Breast epithelium (tissue), 4 donors: ENCODE results near the gene WT1. TPM values are rescaled to one million over a fixed set of nuclear protein-coding genes. Genes with fewer than 3 reads are reported as not detected.

Experiments
- DNase-seq, 2 donors: peaks; one replicate each; pipeline ENCODE4 v3.0.0-alpha.2; 2019; ENCODE audit warnings: low spot score in 2 of 2
- H3K27ac ChIP-seq, 2 donors: fragments of 200-600 bp; sonication (generic) in 1 of 2; one replicate each; pipeline ENCODE4 v1.5.1; 2016 to 2019; ENCODE audit warnings: mild to moderate bottlenecking in 1 of 2
- H3K27me3 ChIP-seq, 2 donors: fragments of 200-600 bp; sonication (generic) in 1 of 2; one replicate each; pipeline versions ENCODE4 v1.5.1 to v1.6.0; 2017 to 2019; ENCODE audit warnings: control low read depth in 1 of 2, mild to moderate bottlenecking in 1 of 2
- H3K36me3 ChIP-seq: fragments of 200-600 bp; one replicate; pipeline ENCODE4 v1.5.1; 2019
- H3K4me1 ChIP-seq, 2 donors: fragments of 200-600 bp; sonication (generic); one replicate each; pipeline ENCODE4 v1.5.1; 2016 to 2019; ENCODE audit warnings: control low read depth in 1 of 2
- H3K4me3 ChIP-seq, 3 donors: fragments of 200-600 bp; sonication (generic); 1 replicate in 2 of 3; 2 replicates in 1 of 3; pipeline ENCODE4 v1.5.1; 2016 to 2019; ENCODE audit warnings: mild to moderate bottlenecking in 3 of 3, moderate library complexity in 2 of 3
- H3K9me3 ChIP-seq, 2 donors: fragments of 200-600 bp; sonication (generic) in 1 of 2; one replicate each; pipeline ENCODE4 v1.5.1; 2016 to 2019; ENCODE audit warnings: control low read depth in 1 of 2
- POLR2A ChIP-seq: fragments of 450-650 bp; IDR thresholded peaks from one replicate; pipeline ENCODE4 v1.6.1; 2016; ENCODE audit warnings: antibody characterized with exemption, mild to moderate bottlenecking, moderate library complexity
- POLR2AphosphoS5 ChIP-seq, 3 donors: sonication (generic); formaldehyde crosslinking; IDR thresholded peaks; one replicate each; pipeline ENCODE4 v1.6.1; 2017; ENCODE audit warnings: antibody characterized with exemption in 3 of 3
- intact Hi-C: fragments of 100-400 bp; cut with DNase I; formaldehyde crosslinking; loops from one replicate; pipeline ENCODE4 v1.15.1; 2023; ENCODE audit warnings: low total_unique reads
- total RNA-seq, 3 donors: library from RNA; depleted of rRNA; stranded (reverse); fragments of >200 nt; gene quantifications; one replicate each; pipeline ENCODE4 v1.1.0, GENCODE V29; 2016
- TF ChIP-seq, protein P1 (sequence below), 3 donors: fragments of 450-650 bp; IDR thresholded peaks; one replicate each; pipeline ENCODE4 v1.5.1; 2016 to 2017; ENCODE audit warnings: antibody characterized with exemption in 3 of 3, mild to moderate bottlenecking in 3 of 3, moderate library complexity in 3 of 3

WT1 gene
- total RNA-seq, 3 donors from 2014 or later: 0.66 to 11.6 TPM; not detected in 1

DNA sequence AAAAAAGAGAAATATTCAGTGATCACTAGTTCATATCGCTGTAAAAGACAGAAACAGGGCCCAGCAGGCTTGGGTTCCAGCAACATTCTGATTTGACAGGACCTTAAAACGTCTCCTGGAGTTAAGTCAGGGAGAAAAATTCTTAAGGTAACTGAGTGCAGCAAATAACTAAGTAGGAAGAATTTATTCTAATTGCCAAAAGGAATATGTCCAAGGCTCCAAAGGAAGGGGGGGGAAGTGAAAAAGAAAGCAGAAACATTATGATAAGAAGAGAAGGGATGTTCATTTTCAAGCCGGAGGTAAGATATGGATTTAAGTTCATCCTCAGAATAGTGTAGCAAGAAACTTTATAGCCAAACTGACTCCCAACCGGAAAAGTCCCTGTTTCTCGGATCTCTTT, 90.4 kb downstream of the WT1 start:
- H3K4me3 ChIP-seq: no peak overlapping the region
- no peak for DNase-seq
- no peak overlapping the region for H3K27ac ChIP-seq
- TF ChIP-seq POLR2AphosphoS5 (IDR thresholded peaks at IDR 0.05) (no peak), POLR2A (no peak)
- TF ChIP-seq, protein P1, sequence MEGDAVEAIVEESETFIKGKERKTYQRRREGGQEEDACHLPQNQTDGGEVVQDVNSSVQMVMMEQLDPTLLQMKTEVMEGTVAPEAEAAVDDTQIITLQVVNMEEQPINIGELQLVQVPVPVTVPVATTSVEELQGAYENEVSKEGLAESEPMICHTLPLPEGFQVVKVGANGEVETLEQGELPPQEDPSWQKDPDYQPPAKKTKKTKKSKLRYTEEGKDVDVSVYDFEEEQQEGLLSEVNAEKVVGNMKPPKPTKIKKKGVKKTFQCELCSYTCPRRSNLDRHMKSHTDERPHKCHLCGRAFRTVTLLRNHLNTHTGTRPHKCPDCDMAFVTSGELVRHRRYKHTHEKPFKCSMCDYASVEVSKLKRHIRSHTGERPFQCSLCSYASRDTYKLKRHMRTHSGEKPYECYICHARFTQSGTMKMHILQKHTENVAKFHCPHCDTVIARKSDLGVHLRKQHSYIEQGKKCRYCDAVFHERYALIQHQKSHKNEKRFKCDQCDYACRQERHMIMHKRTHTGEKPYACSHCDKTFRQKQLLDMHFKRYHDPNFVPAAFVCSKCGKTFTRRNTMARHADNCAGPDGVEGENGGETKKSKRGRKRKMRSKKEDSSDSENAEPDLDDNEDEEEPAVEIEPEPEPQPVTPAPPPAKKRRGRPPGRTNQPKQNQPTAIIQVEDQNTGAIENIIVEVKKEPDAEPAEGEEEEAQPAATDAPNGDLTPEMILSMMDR (IDR thresholded peaks at IDR 0.05): no peak
- intact Hi-C loops: no loop called here
- no peaks in the 10 kb centered on the region for H3K9me3 ChIP-seq
- H3K36me3 ChIP-seq: no peaks in the 10 kb centered on the region
- peaks cover 0 to 4% of the 10 kb centered on the region in 2 donors for H3K27me3 ChIP-seq
- no peaks in the 10 kb centered on the region for H3K4me1 ChIP-seq

DNA sequence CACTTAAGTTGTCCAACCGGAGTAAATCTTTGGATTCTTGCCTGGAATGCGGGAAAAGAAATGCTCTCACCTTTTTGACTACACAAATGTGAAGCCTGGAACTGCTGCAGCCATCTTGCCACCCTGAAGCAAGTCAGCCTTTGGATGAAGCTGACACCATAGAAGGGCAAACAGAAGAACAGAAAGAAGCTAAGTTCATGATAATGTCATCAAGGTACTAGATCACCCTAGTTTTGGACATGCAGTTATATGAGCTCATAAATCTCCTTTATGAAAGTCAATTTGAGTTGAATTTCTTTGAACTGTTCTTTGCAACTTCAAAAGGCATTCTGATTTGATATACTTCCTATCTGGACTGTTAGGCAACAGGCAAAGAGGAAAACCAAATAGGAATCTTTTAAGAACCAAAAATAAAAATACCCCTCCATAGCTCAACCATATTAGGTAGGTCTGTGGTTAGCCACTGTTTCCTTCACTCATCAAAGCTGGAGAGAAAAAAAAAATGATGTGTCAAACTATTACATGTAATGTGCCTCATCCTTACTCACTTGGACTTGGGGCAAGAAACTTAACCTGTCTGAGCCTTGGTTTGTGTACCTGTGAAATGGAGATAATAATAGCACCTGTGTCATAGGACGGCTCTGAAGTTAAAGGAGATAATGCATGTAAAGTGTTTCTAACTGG, 91.9 kb downstream of the WT1 start:
- no peak overlapping the region for H3K4me3 ChIP-seq

DNA sequence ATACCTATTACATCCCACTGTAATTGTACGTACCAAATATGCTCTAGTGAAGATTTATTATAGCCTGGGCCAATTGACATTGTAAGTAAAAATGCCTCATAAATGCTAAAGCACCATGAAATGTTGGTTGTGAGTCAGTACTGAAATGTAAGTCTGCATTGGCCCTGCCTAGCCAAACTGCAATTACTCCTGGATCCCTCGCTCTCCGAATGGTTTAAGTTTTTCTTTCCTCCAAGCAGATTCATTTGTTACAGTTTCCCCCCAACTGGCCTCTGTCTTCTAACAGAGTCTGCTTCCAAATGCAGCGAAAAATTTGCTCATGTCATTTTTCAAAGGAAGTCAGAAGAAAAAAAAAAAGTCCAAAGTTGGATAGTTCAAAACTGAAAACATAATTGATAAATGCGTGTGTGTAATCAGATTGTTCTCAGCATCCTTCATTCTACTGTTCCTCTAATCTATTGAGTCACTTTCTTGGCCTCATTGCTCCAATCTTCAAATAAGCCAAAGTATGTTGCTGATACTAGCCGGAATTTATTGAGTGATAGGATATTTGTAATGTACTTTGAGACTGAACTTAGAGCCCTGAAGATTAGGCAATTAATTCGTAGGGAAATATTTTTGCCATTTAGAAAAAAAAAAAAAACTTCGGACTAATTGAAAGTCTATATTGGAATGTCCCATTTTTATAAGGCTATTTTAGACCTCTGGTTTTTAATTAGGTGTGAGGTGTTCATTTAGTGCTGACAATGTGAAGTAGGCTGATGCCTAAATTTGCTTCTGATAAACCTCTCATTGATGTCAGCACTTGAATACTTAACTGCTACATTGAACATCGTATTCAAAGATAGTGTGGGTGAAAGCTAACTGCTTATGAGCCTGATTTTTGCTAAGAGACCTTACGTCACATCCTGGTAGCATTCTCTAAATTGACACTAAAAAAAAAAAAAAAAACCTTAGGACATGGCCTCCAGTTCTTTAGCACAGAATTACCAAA, 93.4 kb downstream of the WT1 start:
- TF ChIP-seq, protein P1 (IDR thresholded peaks at IDR 0.05): no peak
- TF ChIP-seq POLR2A: no peak
- TF ChIP-seq POLR2AphosphoS5 (IDR thresholded peaks at IDR 0.05): no peak
- Histone ChIP-seq H3K4me1 (no peaks in the 10 kb centered on the region), H3K36me3 (no peaks in the 10 kb centered on the region), H3K9me3 (no peaks in the 10 kb centered on the region), H3K27me3 (peaks cover 0 to 4% of the 10 kb centered on the region in 2 donors), H3K4me3 (no peak overlapping the region), H3K27ac (no peak overlapping the region)
- DNase-seq: no peak
- intact Hi-C loops: no loop called here

More for the DNA sequence above, 91.9 kb downstream of the WT1 start:
- Histone ChIP-seq H3K4me1 (no peaks in the 10 kb centered on the region), H3K27me3 (peaks cover 0 to 4% of the 10 kb centered on the region in 2 donors), H3K9me3 (no peaks in the 10 kb centered on the region), H3K27ac (no peak overlapping the region), H3K36me3 (no peaks in the 10 kb centered on the region)
- intact Hi-C loops: no loop called here
- DNase-seq: no peak
- TF ChIP-seq POLR2AphosphoS5 (IDR thresholded peaks at IDR 0.05) (no peak), POLR2A (no peak)
- TF ChIP-seq, protein P1 (IDR thresholded peaks at IDR 0.05): no peak

DNA sequence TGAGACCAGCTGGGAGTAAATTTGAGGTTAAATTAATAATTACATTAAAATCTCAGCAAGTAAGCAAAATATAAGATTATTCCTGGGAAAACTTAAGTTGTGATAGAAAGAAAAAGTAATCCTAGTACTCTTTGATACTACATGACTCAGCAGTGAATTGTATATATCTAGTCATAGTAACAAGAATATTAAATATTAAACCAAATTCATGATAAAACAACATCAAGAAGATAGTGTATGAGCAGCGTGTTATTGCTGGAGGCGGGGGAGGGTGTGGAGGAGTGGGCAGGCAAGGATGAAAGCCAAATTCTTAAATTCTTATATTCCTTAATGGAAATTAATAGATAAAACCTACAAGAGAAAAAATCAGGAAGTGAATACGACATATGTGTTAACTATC, 95.2 kb downstream of the WT1 start:
- TF ChIP-seq POLR2A: no peak
- TF ChIP-seq, protein P1 (IDR thresholded peaks at IDR 0.05): no peak
- no peak for TF ChIP-seq POLR2AphosphoS5 (IDR thresholded peaks at IDR 0.05)
- no peak overlapping the region for H3K27ac ChIP-seq

More for the DNA sequence above, 95.2 kb downstream of the WT1 start:
- H3K4me3 ChIP-seq: no peak overlapping the region
- H3K9me3 ChIP-seq: no peaks in the 10 kb centered on the region
- DNase-seq: no peak
- intact Hi-C loops: no loop called here
- peaks cover 0 to 4% of the 10 kb centered on the region in 2 donors for H3K27me3 ChIP-seq
- no peaks in the 10 kb centered on the region for H3K4me1 ChIP-seq
- H3K36me3 ChIP-seq: no peaks in the 10 kb centered on the region

Other genes starting within 250 kb of the WT1 start
- 100 to 1,000 TPM; 268 to 398 (median 393) TPM for gene EIF3M, start 148.3 kb upstream of the WT1 start, total RNA-seq